GM18520 (cell line): Measurements from ENCODE around the gene KLHL13.
"Not testable (repeated sequence)": the region's sequence is repeated elsewhere in the genome, so short reads cannot be mapped to it uniquely, and the experiment has no call there.

ENCODE experiments used
- ATAC-seq: cut with Tn5 transposase; IDR thresholded peaks from one replicate; pipeline ENCODE4 v1.9.1; 2021; ENCODE audit not compliant: unreplicated experiment

The KLHL13 gene

GRCh38 chrX:118088084-118088483 lies 28.5 kb downstream of the KLHL13 start:
- no peak for ATAC-seq

GRCh38 chrX:118074196-118074595 lies 42.4 kb downstream of the KLHL13 start:
- no peak for ATAC-seq

GRCh38 chrX:118066867-118067515 lies 49.6 kb downstream of the KLHL13 start:
- ATAC-seq = no peak

GRCh38 chrX:118062817-118063615 lies 53.6 kb downstream of the KLHL13 start:
- ATAC-seq = peak; percentile 72

- peak; percentile 48 for ATAC-seq
These were observed 54.4 kb downstream of the KLHL13 start for GRCh38 chrX:118062048-118062789.

- no peak for ATAC-seq
These were observed 57.7 kb downstream of the KLHL13 start for GRCh38 chrX:118058924-118059323.

GRCh38 chrX:118056870-118057269 lies 59.7 kb downstream of the KLHL13 start:
- no peak for ATAC-seq

GRCh38 chrX:118049713-118050112 lies 66.9 kb downstream of the KLHL13 start:
- no peak for ATAC-seq

GRCh38 chrX:118047446-118048186 lies 69.0 kb downstream of the KLHL13 start:
- no peak for ATAC-seq

GRCh38 chrX:118039591-118039990 lies 77.0 kb downstream of the KLHL13 start:
- ATAC-seq = no peak

- no peak for ATAC-seq
These were observed 77.8 kb downstream of the KLHL13 start for GRCh38 chrX:118038614-118039365.

GRCh38 chrX:118026631-118027030 lies 90.0 kb downstream of the KLHL13 start:
- ATAC-seq = no peak

GRCh38 chrX:118025226-118025625 lies 91.4 kb downstream of the KLHL13 start:
- ATAC-seq = no peak

GRCh38 chrX:118024482-118024881 lies 92.1 kb downstream of the KLHL13 start:
- ATAC-seq = no peak

- ATAC-seq = no peak
These were observed 93.9 kb downstream of the KLHL13 start for GRCh38 chrX:118022753-118023152.

- no peak for ATAC-seq
These were observed 100.2 kb downstream of the KLHL13 start for GRCh38 chrX:118016422-118016821.

GRCh38 chrX:118002417-118002816 lies 114.2 kb downstream of the KLHL13 start:
- ATAC-seq = not testable (repeated sequence)

GRCh38 chrX:118000518-118000917 lies 116.1 kb downstream of the KLHL13 start:
- ATAC-seq = no peak

- ATAC-seq = no peak
These were observed 118.4 kb downstream of the KLHL13 start for GRCh38 chrX:117998171-117998570.

GRCh38 chrX:117996918-117997480 lies 119.6 kb downstream of the KLHL13 start:
- ATAC-seq = no peak
